GM12891 (cell line): ENCODE results near the gene ARL2.

Experiments used
- DNase-seq: peaks from one replicate; pipeline ENCODE4 v3.0.0; 2011; ENCODE audit warnings: low spot score; ENCODE audit not compliant: insufficient read length
- FAIRE-seq: peaks from 2 replicates; lab custom pipeline; 2011; peaks lifted over from hg19 to GRCh38; lab: Jason Lieb, UNC
- PAX5 ChIP-seq: IDR thresholded peaks from 2 replicates; pipeline ENCODE4 v1.6.1; 2011; ENCODE audit warnings: low read length, moderate library complexity, mild to moderate bottlenecking; ENCODE audit not compliant: insufficient read depth, severe bottlenecking
- POLR2A ChIP-seq: IDR thresholded peaks from 2 replicates; pipeline ENCODE4 v1.6.1; 2011; ENCODE audit warnings: low read depth, low read length, control low read depth
- POLR2AphosphoS5 ChIP-seq: IDR thresholded peaks from 2 replicates; pipeline ENCODE4 v1.6.1; 2011; ENCODE audit warnings: low read depth, low read length, control low read depth
- POU2F2 ChIP-seq: IDR thresholded peaks from 2 replicates; pipeline ENCODE4 v1.6.1; 2011; ENCODE audit warnings: low read depth, mild to moderate bottlenecking, control low read depth, low read length, moderate library complexity
- SPI1 ChIP-seq: IDR thresholded peaks from 2 replicates; pipeline ENCODE4 v1.6.1; 2011; ENCODE audit warnings: low read depth, low read length, control low read depth
- TAF1 ChIP-seq: IDR thresholded peaks from 2 replicates; pipeline ENCODE4 v1.6.1; 2011; ENCODE audit warnings: low read depth, low read length, control low read depth

Gene ARL2

DNA sequence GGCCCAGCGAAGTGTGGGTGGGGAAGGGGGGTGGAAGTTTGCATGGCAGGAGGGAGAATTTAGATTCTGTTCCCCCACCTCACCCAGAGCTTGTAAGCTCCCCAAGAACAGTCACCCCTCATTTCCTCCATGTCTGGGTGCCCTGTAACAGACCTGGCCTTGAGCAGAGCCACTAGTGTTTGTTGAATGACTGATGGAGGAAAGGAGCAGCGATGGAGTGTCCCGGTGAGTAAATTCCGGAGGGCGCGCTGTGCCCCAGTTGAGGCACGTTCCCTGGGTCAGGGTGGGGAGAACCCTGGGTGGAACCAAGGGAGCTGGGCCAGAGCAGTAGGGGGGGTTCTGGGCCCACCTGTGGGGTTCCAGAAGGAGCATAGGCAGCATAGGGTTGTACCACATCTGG, 43.6 kb downstream of the ARL2 start:
- no peak for DNase-seq
- TF ChIP-seq SPI1 (no peak), POLR2AphosphoS5 (no peak)
- no peak for FAIRE-seq

DNA sequence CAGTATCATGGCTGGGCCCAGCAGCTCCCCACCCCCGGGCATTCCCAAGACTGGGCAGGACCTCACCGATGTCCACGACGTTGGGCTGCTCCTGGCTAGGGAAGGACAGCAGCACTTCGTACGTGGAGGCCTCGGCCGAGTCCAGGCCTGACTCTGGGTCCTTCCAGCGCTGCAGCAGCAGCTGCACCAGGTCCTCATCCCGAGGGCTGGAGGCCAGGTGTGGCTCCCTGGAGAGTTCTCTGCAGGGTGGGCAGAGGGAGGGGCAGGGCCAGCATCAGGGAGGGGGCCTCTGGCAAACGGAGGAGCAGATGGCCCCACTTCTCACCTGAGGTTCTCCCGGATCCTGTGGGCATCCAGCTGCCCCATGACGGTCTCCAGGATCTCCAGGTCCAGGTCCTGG, 44.1 kb downstream of the ARL2 start:
- FAIRE-seq (no peak), DNase-seq (no peak)
- TF ChIP-seq SPI1 (no peak), POU2F2 (no peak), TAF1 (no peak), POLR2AphosphoS5 (no peak), PAX5 (no peak), POLR2A (no peak)

DNA sequence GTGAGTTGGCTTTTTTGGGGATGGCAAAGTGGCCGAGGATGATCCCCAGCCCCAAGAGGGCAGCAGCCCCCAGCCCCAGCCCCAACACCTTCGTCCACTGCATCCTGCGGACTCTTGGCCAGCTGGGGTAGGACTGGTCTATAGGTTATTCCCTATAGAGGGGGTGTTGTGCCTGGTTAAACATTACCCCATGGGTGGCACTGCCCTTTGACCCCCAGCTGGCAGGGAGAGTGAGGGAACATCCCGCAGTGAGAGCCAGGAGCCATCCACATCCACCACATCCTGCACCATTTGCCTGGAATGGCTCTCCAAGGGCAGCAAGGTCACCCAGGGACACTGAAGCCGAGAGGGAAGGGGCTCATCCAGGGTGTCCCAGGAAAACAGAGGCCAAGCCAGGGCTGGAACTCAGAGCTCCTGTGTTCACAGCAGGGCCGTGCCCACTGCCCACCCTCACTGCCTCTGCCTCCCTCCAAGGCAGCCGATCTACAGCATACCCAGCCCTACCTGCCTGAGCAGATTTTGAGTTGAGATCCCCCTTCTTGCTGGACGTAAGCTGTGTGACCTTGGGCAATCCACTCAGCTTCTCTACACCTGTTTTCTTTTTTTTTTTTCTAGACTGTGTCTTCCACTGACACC, 44.6 kb downstream of the ARL2 start, which contains the start of gene NAALADL1:
Gene NAALADL1 (minus strand): TSS at position 135 of the 636 bp plus-strand sequence. CDS start 32 bp downstream, at position 103.
- FAIRE-seq (no peak), DNase-seq (no peak)
- TF ChIP-seq TAF1, result no peak
- no peak for TF ChIP-seq PAX5
- TF ChIP-seq POU2F2, result no peak
- TF ChIP-seq POLR2A, result no peak
- TF ChIP-seq POLR2AphosphoS5, result no peak
- TF ChIP-seq SPI1, result no peak

DNA sequence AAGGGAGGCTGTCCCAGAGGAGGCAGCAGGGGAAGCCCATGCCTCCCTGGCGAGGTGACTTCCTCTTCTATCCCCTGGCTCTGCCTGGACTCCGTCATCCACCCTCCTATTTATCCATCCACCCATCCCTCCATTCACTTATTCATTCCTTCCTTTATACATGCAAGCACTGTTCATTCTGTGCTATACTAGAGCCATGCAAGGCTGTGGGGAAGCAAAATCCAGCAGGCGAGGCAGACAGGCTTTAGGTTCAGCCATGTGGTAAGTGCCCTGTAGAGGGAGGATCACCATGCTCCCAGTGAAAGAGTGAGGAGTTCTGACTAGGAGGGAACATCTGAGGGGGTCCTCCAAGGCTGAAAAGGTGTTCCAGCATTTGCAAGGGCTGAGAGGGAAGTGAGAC, 45.6 kb downstream of the ARL2 start:
- DNase-seq (no peak), FAIRE-seq (no peak)
- TF ChIP-seq TAF1 (no peak), POLR2AphosphoS5 (no peak)

DNA sequence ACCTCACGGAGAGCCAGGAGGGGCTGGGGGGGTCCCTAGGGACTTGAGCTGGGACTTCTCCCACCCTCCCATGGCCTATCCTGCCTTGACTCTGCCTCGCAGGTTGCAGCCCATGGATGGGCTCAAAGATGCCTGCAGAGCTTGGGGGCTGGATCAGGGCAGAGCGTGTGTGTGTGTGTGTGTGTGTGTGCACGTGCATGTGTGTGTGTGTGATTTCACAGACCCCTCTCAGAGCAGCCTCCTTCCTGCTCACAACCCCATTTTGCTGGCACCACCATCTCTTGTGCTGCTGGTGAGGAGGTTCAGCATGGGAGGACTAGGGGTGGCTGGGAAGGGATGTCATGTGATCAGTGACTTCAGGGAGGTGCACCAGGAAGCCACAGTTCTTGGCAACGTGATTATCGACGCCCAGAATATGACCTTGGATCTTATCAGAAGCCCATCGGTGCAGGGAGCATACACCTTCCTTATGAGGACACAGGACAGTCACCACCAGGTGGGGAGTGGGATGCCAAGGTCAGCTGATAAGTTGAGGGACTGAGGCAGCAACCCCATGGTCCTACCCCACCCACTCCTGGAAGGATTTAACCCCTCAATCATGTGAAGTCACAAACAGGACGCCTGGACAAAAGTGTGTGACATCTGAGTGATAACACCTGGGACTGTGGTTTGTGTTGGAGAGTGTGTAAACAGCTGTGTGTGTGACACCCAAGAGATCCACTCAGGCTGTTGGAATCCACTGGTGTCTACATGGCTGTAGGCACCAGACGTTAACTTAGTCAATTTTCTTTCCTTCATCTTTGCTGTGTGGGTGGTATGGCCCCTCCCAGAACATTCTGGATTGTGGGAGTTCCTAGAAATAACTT, 46.2 kb downstream of the ARL2 start:
- TF ChIP-seq TAF1 (no peak), SPI1 (no peak)
- FAIRE-seq (no peak), DNase-seq (no peak)

DNA sequence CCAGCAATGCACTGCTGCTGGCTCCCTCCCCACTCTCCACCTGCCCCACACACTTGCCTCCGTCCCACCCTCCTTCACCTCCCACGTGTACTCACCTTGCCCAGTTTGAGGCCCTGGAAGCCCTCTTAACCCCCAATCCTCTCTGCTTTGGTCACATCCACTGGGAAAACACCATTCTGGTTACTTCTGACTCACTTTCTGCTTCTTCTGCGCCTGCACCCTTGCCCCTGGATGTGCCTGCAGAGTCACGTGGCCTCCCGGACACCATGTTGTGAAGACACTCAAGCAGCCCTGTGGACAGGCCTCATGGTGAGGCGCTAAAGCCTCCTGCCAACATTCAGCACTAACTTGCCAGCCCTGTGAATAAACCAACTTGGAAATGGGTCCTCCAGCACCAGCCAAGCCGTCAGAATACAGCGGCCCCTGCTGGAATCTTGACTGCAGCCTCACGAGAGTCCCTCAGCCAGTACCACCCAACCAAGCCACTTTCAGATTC, 47.0 kb downstream of the ARL2 start:
- FAIRE-seq, result no peak
- TF ChIP-seq PAX5 (no peak), SPI1 (no peak), POLR2AphosphoS5 (no peak), POLR2A (no peak), TAF1 (no peak), POU2F2 (no peak)
- DNase-seq, result no peak

DNA sequence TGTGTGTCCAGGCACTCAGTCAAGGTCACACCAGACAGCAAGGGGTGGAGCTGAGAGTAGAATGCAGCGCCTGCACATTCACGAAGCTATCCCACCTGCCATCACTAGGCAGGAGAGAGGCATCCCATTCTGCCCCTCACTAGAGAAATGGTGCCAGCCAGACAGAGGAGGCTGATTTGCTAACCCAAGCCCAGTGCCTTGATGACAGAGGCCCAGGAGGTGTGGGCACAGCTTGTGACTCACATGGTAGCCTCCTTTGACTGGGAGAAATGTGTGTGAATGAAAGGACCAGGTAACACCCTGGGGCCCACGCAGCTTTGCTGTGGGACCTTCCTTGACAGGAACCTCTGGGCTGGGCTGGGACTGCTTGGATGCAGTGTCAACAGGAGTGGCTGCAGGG, 49.6 kb downstream of the ARL2 start:
- DNase-seq (no peak), FAIRE-seq (no peak)
- TF ChIP-seq PAX5 (no peak), POLR2A (no peak), TAF1 (no peak), POLR2AphosphoS5 (no peak), POU2F2 (no peak), SPI1 (no peak)

DNA sequence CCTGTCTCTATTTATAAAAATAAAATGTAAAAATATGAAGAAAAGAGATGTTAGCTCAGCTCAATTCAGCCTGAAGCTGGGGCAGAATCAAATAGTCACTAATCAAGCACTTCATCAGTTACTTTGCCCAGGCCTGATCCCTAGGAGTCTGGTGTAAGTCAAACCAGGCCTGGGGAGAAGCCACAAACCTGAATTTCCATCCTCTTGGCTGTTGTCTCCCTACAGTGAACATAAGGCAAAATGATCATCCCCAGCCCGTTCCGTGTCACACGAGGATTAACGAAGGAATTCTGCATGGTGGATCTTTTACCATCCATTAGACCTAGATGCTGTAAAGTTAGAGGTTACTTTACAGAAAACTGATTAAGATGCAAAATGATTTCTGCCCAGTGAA, 50.9 kb downstream of the ARL2 start:
- no peak for FAIRE-seq

DNA sequence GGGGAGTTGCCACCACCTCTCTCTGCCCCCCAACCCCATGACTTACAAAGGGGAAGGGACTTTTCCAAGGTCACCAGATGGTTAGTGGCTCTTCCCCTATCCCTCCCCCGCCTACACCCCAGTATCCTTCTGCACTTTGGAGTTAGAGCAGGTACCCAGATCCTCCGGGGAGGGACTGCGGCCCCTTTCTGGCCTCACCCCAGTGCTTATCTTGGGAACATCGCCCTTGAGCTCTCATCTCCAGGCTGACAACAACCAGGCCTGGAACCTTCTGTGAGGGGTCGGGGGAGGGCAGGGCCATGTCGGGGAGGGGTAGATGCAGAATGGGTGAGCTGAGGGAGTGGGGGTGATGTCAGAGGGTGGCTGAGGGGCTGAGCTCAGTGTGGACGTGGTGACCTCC, 51.9 kb downstream of the ARL2 start:
- TF ChIP-seq SPI1, result no peak
- no peak for TF ChIP-seq POLR2A
- FAIRE-seq (no peak), DNase-seq (no peak)

More for the DNA sequence above, 50.9 kb downstream of the ARL2 start:
- no peak for DNase-seq
- TF ChIP-seq SPI1 (no peak), PAX5 (no peak), POU2F2 (no peak), POLR2AphosphoS5 (no peak), POLR2A (no peak), TAF1 (no peak)

DNA sequence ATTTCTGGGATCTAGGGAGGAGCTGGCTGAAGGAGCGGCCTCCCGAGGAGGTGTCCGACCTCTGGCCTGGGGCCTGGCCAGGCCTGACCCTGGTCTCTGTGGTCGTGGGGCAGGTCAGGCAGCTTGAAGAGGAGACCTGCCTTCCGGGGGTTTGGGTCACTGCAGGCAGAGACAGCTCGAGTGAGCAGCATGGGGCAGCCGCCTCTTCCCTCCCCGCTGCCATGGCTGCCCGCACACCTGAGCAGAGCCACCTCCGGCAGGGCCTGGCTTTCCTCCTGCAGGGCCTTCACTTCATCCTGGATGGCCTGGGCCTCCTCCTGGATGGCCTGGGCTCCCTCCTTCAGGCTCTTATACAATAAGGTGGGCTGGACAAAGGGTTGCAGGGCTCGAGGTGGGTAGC, 52.4 kb downstream of the ARL2 start:
- no peak for DNase-seq
- no peak for FAIRE-seq

More for the DNA sequence above, 52.4 kb downstream of the ARL2 start:
- TF ChIP-seq POLR2AphosphoS5 (no peak), PAX5 (no peak), POU2F2 (no peak), POLR2A (no peak), SPI1 (no peak), TAF1 (no peak)
